Left hindlimb (tissue), 1 donor: Measurements from ENCODE around the gene MCF2L2.
"Not testable (repeated sequence)": the region's sequence is repeated elsewhere in the genome, so short reads cannot be mapped to it uniquely, and the experiment has no call there.

ENCODE experiments used
- DNase-seq: peaks from one replicate; pipeline ENCODE4 v3.0.0-alpha.2; 2018

Gene MCF2L2

GRCh38 chr3:183394150-183394549 lies 34.3 kb downstream of the MCF2L2 start:
- DNase-seq = no peak

DNA sequence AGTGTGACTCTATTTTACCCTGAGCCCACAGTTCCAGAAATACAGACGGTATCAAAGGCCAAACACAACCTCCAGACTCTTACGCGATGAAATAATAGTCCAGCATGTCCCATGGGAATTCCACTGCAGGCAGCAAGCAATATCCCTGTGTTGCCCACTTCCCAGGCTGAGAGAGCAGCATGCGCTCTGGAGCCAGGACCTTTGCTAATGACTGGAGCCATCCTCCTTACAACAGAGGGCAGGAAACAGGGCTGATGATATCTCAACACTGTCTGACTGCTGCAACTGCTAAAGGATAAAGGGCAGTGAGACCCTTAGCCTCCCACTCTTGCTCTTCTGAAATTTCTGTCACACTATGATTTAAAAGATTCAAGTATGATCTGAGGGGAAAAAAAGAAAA lies 34.8 kb downstream of the MCF2L2 start:
- DNase-seq = no peak

GRCh38 chr3:183392186-183393034 lies 36.0 kb downstream of the MCF2L2 start:
- no peak for DNase-seq

DNA sequence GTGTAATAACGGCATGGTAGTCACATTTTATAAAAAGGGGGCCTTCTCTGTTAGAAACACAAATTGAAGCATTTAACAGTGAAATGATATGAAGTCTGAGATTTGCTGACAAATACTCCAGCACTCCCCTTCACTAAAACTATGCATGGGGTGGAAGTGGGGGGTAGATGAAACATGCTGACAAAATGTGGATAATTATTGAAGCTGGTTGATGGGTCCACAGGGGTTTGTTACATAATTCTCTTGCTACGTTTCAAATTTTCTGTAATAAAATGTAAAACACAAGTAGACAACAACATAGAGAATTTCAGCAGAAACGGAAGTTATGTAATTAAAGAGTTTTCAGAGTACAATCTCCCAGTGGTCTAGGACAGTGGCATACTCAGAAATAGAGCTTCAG lies 37.0 kb downstream of the MCF2L2 start:
- DNase-seq = no peak

GRCh38 chr3:183390844-183391243 lies 37.6 kb downstream of the MCF2L2 start:
- no peak for DNase-seq

DNA sequence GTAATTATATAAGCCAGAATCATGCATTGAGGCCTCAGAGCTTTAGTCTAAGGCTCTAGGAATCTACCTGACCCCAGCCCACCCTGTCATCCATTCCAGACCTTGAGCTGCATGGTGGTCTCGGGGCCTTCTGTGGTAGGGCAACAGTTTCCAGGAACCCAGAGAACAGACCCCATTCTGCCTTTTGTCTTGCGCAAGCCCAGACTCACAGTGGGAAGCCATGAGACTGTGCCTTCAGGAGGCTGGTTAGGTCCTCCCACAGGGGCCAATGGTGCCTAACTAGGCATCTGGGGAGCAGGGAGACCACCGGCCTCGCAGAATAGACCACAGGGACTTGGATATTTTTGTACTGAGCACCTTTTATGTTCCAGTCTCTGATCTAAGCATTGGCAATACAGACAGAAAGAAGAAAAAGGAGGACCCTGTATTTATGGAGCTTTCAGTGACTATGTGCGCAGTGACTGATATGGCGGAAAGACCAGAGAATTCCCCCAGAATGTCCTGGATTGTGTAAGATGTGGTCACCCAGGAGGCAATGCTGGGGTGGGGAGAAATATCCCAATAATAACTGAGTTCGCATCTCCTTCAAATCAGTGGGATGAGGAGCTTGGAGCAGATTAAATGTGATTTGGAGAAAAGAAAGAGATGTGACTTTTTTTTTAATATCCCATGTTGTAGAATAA lies 40.1 kb downstream of the MCF2L2 start:
- DNase-seq = no peak

- no peak for DNase-seq
These were observed 40.6 kb downstream of the MCF2L2 start for GRCh38 chr3:183387797-183388196.

- no peak for DNase-seq
These were observed 41.8 kb downstream of the MCF2L2 start for GRCh38 chr3:183386651-183387050.

GRCh38 chr3:183385698-183386613 lies 42.5 kb downstream of the MCF2L2 start:
- DNase-seq = no peak

GRCh38 chr3:183381673-183382072 lies 46.7 kb downstream of the MCF2L2 start:
- no peak for DNase-seq

GRCh38 chr3:183381179-183381578 lies 47.2 kb downstream of the MCF2L2 start:
- DNase-seq = no peak

- DNase-seq = no peak
These were observed 49.5 kb downstream of the MCF2L2 start for GRCh38 chr3:183378951-183379350.

- DNase-seq = no peak
These were observed 49.9 kb downstream of the MCF2L2 start for GRCh38 chr3:183378545-183378944.

- no peak for DNase-seq
These were observed 50.4 kb downstream of the MCF2L2 start for GRCh38 chr3:183378008-183378407.

- DNase-seq = no peak
These were observed 51.0 kb downstream of the MCF2L2 start for GRCh38 chr3:183377307-183377959.

- no peak for DNase-seq
These were observed 52.6 kb downstream of the MCF2L2 start for GRCh38 chr3:183375787-183376186.

DNA sequence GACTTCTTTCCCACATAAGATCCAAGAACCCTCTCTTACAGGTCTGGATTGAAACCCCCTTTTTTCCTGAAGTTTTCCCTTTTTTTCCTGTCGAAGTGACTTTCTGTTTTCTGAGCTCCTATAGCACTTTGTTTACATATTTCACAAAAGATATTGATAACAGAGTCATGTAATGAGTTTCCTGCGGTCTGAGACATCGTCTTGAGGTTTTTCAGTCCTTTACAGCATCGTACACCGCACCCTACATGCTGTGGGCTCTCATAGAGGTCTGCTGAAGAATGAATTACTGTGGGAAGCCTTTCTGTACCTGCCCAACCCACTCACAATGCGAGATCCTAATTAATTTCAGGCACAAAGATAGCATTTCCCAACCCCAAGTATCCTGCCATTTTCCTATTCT lies 53.1 kb downstream of the MCF2L2 start:
- DNase-seq = no peak

DNA sequence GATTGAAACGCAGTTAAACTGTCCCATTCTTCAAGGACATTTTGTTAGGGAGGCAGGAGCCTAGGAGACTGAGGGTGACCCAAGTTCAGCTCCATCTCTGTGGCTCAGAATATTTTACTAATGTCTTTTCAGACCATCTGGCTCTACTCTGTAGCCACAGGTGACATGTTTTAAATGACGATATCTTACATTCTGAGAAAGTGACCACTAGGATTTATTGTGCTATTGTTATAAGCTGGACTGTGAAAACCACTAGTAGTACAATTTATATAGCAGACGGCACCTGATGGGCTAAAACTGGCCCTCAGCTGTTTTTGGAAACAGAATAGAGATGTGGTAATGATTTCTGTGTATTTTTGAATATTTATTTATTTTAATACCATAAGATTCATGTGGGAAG lies 55.5 kb downstream of the MCF2L2 start:
- no peak for DNase-seq

GRCh38 chr3:183371600-183371968 lies 56.8 kb downstream of the MCF2L2 start:
- not testable (repeated sequence) for DNase-seq

GRCh38 chr3:183370391-183370790 lies 58.0 kb downstream of the MCF2L2 start:
- no peak for DNase-seq

GRCh38 chr3:183369627-183370026 lies 58.8 kb downstream of the MCF2L2 start:
- DNase-seq = no peak

- no peak for DNase-seq
These were observed 59.3 kb downstream of the MCF2L2 start for GRCh38 chr3:183369117-183369516.
